Measurements from ENCODE around the gene B9D1.

Gene B9D1

GRCh38 chr17:19383681-19384470, 21.4 kb upstream of the B9D1 start:
- no peak for ATAC-seq
- Mint-ChIP-seq H3K27me3 (peaks cover 2% of the 10 kb centered on the region), H3K9me3 (no peaks in the 10 kb centered on the region), H3K27ac (no peak overlapping the region), H3K4me3 (no peak overlapping the region), H3K4me1 (peaks cover 17% of the 10 kb centered on the region), H3K36me3 (ENCODE audit: low read depth) (peaks cover 9% of the 10 kb centered on the region)
- DNase-seq: no peak

DNA sequence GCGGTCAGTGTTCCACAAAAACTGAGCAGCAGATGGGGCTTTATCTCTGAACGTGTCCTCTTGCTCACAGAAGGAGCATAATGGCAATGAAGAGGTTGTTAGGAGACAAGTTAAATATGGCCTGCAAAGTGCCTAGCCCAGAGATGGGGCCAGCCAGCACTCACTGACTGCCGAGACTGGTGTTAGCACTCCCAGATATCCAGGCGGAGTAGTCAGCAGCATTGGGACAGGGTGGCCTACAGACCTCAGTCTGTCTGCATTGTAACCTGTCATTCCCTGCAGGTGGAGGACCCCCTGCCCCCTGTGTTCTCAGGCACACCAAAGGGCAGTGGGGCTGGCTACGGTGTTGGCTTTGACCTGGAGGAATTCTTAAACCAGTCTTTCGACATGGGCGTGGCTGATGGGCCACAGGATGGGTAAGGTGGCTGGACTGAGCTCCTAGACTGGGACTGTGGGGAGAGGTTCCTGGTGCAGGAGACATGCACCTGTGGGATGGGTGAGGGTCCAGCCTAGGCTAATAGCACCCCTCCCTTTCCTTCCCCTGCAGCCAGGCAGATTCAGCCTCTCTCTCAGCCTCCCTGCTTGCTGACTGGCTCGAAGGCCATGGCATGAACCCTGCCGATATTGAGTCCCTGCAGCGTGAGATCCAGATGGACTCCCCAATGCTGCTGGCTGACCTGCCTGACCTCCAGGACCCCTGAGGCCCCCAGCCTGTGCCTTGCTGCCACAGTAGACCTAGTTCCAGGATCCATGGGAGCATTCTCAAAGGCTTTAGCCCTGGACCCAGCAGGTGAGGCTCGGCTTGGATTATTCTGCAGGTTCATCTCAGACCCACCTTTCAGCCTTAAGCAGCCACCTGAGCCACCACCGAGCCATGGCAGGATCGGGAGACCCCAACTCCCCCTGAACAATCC, 20.3 kb upstream of the B9D1 start:
- peaks cover 2% of the 10 kb centered on the region for H3K27me3 Mint-ChIP-seq
- peaks cover 13% of the 10 kb centered on the region for H3K4me1 Mint-ChIP-seq
- ATAC-seq (no peak), DNase-seq (no peak)
- no peak overlapping the region for H3K27ac Mint-ChIP-seq
- no peak overlapping the region for H3K4me3 Mint-ChIP-seq
- peaks cover 9% of the 10 kb centered on the region for H3K36me3 Mint-ChIP-seq (ENCODE audit: low read depth)
- H3K9me3 Mint-ChIP-seq: no peaks in the 10 kb centered on the region

DNA sequence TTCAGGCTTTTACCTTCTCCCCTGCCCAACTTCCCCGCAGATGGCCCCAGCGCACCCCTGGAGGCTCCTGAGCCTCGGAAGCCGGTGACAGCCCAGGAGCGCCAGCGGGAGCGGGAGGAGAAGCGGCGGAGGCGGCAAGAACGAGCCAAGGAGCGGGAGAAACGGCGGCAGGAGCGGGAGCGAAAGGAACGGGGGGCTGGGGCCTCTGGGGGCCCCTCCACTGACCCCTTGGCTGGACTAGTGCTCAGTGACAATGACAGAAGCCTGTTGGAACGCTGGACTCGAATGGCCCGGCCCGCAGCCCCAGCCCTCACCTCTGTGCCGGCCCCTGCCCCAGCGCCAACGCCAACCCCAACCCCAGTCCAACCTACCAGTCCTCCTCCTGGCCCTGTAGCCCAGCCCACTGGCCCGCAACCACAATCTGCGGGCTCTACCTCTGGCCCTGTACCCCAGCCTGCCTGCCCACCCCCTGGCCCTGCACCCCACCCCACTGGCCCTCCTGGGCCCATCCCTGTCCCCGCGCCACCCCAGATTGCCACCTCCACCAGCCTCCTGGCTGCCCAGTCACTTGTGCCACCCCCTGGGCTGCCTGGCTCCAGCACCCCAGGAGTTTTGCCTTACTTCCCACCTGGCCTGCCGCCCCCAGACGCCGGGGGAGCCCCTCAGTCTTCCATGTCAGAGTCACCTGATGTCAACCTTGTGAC, 19.4 kb upstream of the B9D1 start:
- peaks cover 9% of the 10 kb centered on the region for H3K36me3 Mint-ChIP-seq (ENCODE audit: low read depth)
- H3K4me3 Mint-ChIP-seq: no peak overlapping the region
- peaks cover 2% of the 10 kb centered on the region for H3K27me3 Mint-ChIP-seq
- ATAC-seq (no peak), DNase-seq (no peak)
- no peak overlapping the region for H3K27ac Mint-ChIP-seq
- H3K4me1 Mint-ChIP-seq: peaks cover 16% of the 10 kb centered on the region
- no peaks in the 10 kb centered on the region for H3K9me3 Mint-ChIP-seq

- DNase-seq: no peak
- peaks cover 16% of the 10 kb centered on the region for H3K4me1 Mint-ChIP-seq
- no peak overlapping the region for H3K27ac Mint-ChIP-seq
- H3K4me3 Mint-ChIP-seq: no peak overlapping the region
- peaks cover 9% of the 10 kb centered on the region for H3K36me3 Mint-ChIP-seq (ENCODE audit: low read depth)
- peaks cover 2% of the 10 kb centered on the region for H3K27me3 Mint-ChIP-seq
- no peak for ATAC-seq
- H3K9me3 Mint-ChIP-seq: no peaks in the 10 kb centered on the region
Observed at GRCh38 chr17:19381361-19381740, 18.8 kb upstream of the B9D1 start.

- H3K9me3 Mint-ChIP-seq: no peaks in the 10 kb centered on the region
- no peak overlapping the region for H3K4me3 Mint-ChIP-seq
- peaks cover 9% of the 10 kb centered on the region for H3K36me3 Mint-ChIP-seq (ENCODE audit: low read depth)
- H3K4me1 Mint-ChIP-seq: peaks cover 14% of the 10 kb centered on the region
- DNase-seq: no peak
- H3K27me3 Mint-ChIP-seq: no peaks in the 10 kb centered on the region
- H3K27ac Mint-ChIP-seq: no peak overlapping the region
- ATAC-seq: no peak
Observed at GRCh38 chr17:19380481-19381301, 18.2 kb upstream of the B9D1 start.

DNA sequence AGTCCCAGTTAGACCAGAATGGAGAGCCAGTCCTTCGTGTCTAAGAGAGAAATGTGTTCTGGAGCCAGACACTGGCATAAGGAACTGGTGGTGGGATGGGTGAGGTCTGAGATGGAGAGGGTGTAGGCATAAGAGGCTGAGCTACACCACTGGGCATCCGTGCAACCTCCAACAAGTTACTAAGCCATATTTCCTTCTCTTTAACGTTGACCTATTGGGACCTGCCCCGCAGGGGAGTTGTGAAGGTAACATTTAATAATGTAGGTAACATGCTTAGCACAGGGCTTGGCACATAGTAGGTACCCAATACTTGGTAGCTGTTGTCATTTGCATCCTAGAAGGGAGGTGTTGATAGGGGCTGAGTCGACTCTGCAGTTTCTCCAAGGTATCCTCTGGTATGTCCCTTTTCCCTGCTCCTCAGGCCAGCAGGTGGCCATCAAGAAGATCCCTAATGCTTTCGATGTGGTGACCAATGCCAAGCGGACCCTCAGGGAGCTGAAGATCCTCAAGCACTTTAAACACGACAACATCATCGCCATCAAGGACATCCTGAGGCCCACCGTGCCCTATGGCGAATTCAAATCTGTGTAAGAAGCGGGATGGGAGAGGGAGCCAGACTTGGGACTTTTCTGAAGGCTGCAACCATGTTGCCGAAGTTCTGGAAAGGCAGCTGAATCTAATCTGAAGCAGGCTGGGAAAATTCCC, 17.0 kb upstream of the B9D1 start:
- peak overlapping the region; percentile 99 for H3K4me3 Mint-ChIP-seq
- peaks cover 14% of the 10 kb centered on the region for H3K4me1 Mint-ChIP-seq
- peaks cover 9% of the 10 kb centered on the region for H3K36me3 Mint-ChIP-seq (ENCODE audit: low read depth)
- no peak overlapping the region for H3K27ac Mint-ChIP-seq
- DNase-seq (no peak), ATAC-seq (no peak)
- no peaks in the 10 kb centered on the region for H3K9me3 Mint-ChIP-seq
- H3K27me3 Mint-ChIP-seq: no peaks in the 10 kb centered on the region

- Mint-ChIP-seq H3K27me3 (no peaks in the 10 kb centered on the region), H3K4me1 (peaks cover 14% of the 10 kb centered on the region), H3K9me3 (no peaks in the 10 kb centered on the region), H3K4me3 (peak within 1 kb of the TSS; percentile 99), H3K36me3 (ENCODE audit: low read depth) (peaks cover 8% of the 10 kb centered on the region), H3K27ac (peak within 1 kb of the TSS; percentile 97)
- ATAC-seq (peak; percentile 3), DNase-seq (no peak)
Observed at GRCh38 chr17:19378416-19379360, 16.2 kb upstream of the B9D1 start, which contains the start of gene MAPK7. TSS of gene MAPK7 (plus strand) at chr17:19378498. CDS start at chr17:19378901, 403 bp downstream.

GRCh38 chr17:19377602-19378415, 15.3 kb upstream of the B9D1 start:
- Mint-ChIP-seq H3K4me3 (peak overlapping the region; percentile 99), H3K9me3 (no peaks in the 10 kb centered on the region), H3K27me3 (no peaks in the 10 kb centered on the region), H3K4me1 (peaks cover 14% of the 10 kb centered on the region), H3K36me3 (ENCODE audit: low read depth) (peaks cover 6% of the 10 kb centered on the region), H3K27ac (peak overlapping the region; percentile 97)
- peak; percentile 96 for DNase-seq
- ATAC-seq: peak; percentile 94

- Mint-ChIP-seq H3K9me3 (no peaks in the 10 kb centered on the region), H3K27ac (peak overlapping the region; percentile 97), H3K4me3 (peak overlapping the region; percentile 99), H3K27me3 (no peaks in the 10 kb centered on the region), H3K36me3 (ENCODE audit: low read depth) (peaks cover 4% of the 10 kb centered on the region), H3K4me1 (peaks cover 19% of the 10 kb centered on the region)
- DNase-seq: no peak
- ATAC-seq: no peak
Observed at GRCh38 chr17:19376811-19377210, 14.3 kb upstream of the B9D1 start.

- ATAC-seq (no peak), DNase-seq (no peak)
- Mint-ChIP-seq H3K9me3 (no peaks in the 10 kb centered on the region), H3K27me3 (no peaks in the 10 kb centered on the region), H3K4me1 (peaks cover 28% of the 10 kb centered on the region), H3K36me3 (ENCODE audit: low read depth) (peaks cover 4% of the 10 kb centered on the region), H3K4me3 (peak overlapping the region; percentile 17), H3K27ac (no peak overlapping the region)
Observed at GRCh38 chr17:19375732-19376131, 13.2 kb upstream of the B9D1 start.

DNA sequence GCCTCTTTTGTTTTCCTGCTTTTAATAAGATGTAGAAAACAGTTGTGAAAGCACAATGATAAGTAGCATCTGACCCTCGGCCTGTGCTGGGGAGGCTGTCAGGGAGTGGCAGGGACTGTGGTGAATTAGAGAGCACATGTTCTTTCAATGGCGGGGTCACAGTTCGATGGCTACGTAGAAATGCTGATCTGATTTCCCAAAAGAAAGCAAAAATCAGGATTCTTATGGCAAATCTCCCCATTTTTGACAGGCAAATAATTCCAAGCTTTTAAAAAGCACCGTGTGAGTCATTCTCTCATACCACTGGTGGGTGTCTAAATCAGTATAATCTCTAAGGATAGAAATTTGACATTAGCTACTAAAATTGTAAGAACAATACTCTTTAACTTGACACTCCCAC, 11.6 kb upstream of the B9D1 start:
- Mint-ChIP-seq H3K9me3 (no peaks in the 10 kb centered on the region), H3K36me3 (ENCODE audit: low read depth) (no peaks in the 10 kb centered on the region), H3K4me3 (no peak overlapping the region), H3K27me3 (no peaks in the 10 kb centered on the region), H3K4me1 (peaks cover 41% of the 10 kb centered on the region), H3K27ac (no peak overlapping the region)
- ATAC-seq (no peak), DNase-seq (no peak)
